ENCODE results near the gene GFRA1. TPM values are rescaled to one million over a fixed set of nuclear protein-coding genes. Genes with fewer than 3 reads are reported as not detected.

Gene GFRA1
- total and polyA plus RNA-seq, 2 of the 4 experiments (the other 2 are of a cell fraction) = 9.1 to 9.3 TPM

DNA sequence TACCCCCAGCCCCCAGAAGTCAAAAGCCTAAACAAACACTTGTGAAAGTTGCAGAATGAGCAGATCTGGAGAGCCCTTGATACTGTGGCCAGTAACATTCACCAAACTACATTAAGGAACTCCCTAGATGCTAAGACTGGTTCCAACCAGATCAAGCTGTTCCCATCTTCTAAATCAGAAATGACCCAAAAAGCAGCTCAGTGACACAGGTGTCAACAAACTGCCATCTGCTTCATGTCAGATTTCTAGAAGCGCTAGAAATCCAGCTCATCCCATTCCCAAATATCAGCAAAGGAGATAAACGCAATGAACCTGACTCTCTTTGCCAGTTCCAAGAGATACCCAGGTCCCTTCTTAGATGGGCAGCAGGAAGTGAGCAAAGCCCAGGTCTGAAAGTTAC, 90.6 kb downstream of the GFRA1 start:
- Histone ChIP-seq H3K4me2 (ENCODE audit: low read depth, low read length) (no peak overlapping the region), H3K4ac (ENCODE audit: low read depth, low read length) (no peak overlapping the region), H2BK5ac (ENCODE audit: low read depth, low read length, poor library complexity, severe bottlenecking) (no peak overlapping the region), H2BK15ac (ENCODE audit: low read depth, low read length) (no peak overlapping the region), H3K27me3 (ENCODE audit: control insufficient read depth, insufficient read depth, low read length) (no peaks in the 10 kb centered on the region), H3K4me1 (ENCODE audit: control insufficient read depth, insufficient read depth, low read length) (no peaks in the 10 kb centered on the region), H2AK9ac (replicated peaks; ENCODE audit: low read depth, low read length, poor library complexity) (no peak overlapping the region), H3K4me3 (ENCODE audit: insufficient read depth, low read depth, low read length) (no peak overlapping the region), H3K36me3 (ENCODE audit: control insufficient read depth, insufficient read depth, low read length) (no peaks in the 10 kb centered on the region), H3K18ac (ENCODE audit: low read depth, low read length) (no peak overlapping the region), H4K20me1 (ENCODE audit: insufficient read depth, low read length) (no peaks in the 10 kb centered on the region), H3K23ac (ENCODE audit: low read depth, low read length) (no peak overlapping the region), H4K91ac (ENCODE audit: insufficient read depth, low read depth, low read length) (no peak overlapping the region), H4K8ac (ENCODE audit: low read depth in 2 of 2, low read length in 2 of 2) (no peak overlapping the region), H3K79me1 (ENCODE audit: low read depth in 1 of 2, low read length in 2 of 2) (no peaks in the 10 kb centered on the region), H2BK120ac (ENCODE audit: low read depth, low read length) (no peak overlapping the region), H3K9me3 (ENCODE audit: control insufficient read depth, insufficient read depth, low read length) (no peaks in the 10 kb centered on the region; the same call in 1 of the 2 replicates), H2AFZ (replicated peaks; ENCODE audit: low read length, poor library complexity) (no peak overlapping the region), H3K27ac (ENCODE audit: insufficient read depth, low read length) (no peak overlapping the region), H3K56ac (ENCODE audit: extremely low read depth, insufficient read depth, low read length) (no peak overlapping the region), H2BK20ac (ENCODE audit: low read depth, low read length) (no peak overlapping the region), H3K9ac (ENCODE audit: low read depth, low read length) (no peak overlapping the region), H2AK5ac (ENCODE audit: low read depth, low read length) (no peak overlapping the region), H4K5ac (ENCODE audit: low read depth, low read length) (no peak overlapping the region), H3K14ac (replicated peaks; ENCODE audit: low read depth, low read length) (no peak overlapping the region), H3K9me1 (ENCODE audit: insufficient read depth, low read length) (no peaks in the 10 kb centered on the region)
- TF ChIP-seq, protein P1, sequence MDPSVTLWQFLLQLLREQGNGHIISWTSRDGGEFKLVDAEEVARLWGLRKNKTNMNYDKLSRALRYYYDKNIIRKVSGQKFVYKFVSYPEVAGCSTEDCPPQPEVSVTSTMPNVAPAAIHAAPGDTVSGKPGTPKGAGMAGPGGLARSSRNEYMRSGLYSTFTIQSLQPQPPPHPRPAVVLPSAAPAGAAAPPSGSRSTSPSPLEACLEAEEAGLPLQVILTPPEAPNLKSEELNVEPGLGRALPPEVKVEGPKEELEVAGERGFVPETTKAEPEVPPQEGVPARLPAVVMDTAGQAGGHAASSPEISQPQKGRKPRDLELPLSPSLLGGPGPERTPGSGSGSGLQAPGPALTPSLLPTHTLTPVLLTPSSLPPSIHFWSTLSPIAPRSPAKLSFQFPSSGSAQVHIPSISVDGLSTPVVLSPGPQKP (IDR thresholded peaks at IDR 0.05; ENCODE audit: borderline replicate concordance, low read depth, low read length) = no peak
- TF ChIP-seq, protein P2, sequence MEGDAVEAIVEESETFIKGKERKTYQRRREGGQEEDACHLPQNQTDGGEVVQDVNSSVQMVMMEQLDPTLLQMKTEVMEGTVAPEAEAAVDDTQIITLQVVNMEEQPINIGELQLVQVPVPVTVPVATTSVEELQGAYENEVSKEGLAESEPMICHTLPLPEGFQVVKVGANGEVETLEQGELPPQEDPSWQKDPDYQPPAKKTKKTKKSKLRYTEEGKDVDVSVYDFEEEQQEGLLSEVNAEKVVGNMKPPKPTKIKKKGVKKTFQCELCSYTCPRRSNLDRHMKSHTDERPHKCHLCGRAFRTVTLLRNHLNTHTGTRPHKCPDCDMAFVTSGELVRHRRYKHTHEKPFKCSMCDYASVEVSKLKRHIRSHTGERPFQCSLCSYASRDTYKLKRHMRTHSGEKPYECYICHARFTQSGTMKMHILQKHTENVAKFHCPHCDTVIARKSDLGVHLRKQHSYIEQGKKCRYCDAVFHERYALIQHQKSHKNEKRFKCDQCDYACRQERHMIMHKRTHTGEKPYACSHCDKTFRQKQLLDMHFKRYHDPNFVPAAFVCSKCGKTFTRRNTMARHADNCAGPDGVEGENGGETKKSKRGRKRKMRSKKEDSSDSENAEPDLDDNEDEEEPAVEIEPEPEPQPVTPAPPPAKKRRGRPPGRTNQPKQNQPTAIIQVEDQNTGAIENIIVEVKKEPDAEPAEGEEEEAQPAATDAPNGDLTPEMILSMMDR (conservative IDR thresholded peaks at IDR 0.05; ENCODE audit: low read depth, low read length) = no peak
- TF ChIP-seq SMC3 (IDR thresholded peaks at IDR 0.05; ENCODE audit: low read depth, low read length) = no peak
- TF ChIP-seq RFX5 (IDR thresholded peaks at IDR 0.05; ENCODE audit: low read depth, low read length) = no peak
- no peak for TF ChIP-seq BHLHE40 (IDR thresholded peaks at IDR 0.05; ENCODE audit: low read depth, low read length)
- no peak for TF ChIP-seq RCOR1 (IDR thresholded peaks at IDR 0.05; ENCODE audit: insufficient replicate concordance, low read length)
- no peak for TF ChIP-seq MAZ (IDR thresholded peaks at IDR 0.05; ENCODE audit: borderline replicate concordance, low read depth, low read length)
- TF ChIP-seq NFE2L2 (IDR thresholded peaks at IDR 0.05; ENCODE audit: low read depth, low read length) = no peak
- no peak for TF ChIP-seq CEBPB (IDR thresholded peaks at IDR 0.05; ENCODE audit: low read depth, low read length)
- TF ChIP-seq, protein P3, sequence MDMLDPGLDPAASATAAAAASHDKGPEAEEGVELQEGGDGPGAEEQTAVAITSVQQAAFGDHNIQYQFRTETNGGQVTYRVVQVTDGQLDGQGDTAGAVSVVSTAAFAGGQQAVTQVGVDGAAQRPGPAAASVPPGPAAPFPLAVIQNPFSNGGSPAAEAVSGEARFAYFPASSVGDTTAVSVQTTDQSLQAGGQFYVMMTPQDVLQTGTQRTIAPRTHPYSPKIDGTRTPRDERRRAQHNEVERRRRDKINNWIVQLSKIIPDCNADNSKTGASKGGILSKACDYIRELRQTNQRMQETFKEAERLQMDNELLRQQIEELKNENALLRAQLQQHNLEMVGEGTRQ (IDR thresholded peaks at IDR 0.05; ENCODE audit: low read depth, low read length) = no peak
- TF ChIP-seq RAD21 (IDR thresholded peaks at IDR 0.05; ENCODE audit: low read length) = no peak
- TF ChIP-seq CHD1 (IDR thresholded peaks at IDR 0.05; ENCODE audit: low read depth, low read length) = no peak
- DNase-seq (no peak), ATAC-seq (ENCODE audit: low read depth) (no peak)
- ChIA-PET CTCF (no interaction called here), POLR2A (ENCODE audit: unreplicated experiment) (no interaction called here)
- dilution Hi-C loops (cut with HindIII; ENCODE audit: low sequenced_read_pairs, unreplicated experiment) = no loop called here
- in situ Hi-C loops (cut with MboI; ENCODE audit: low sequenced_read_pairs) = no loop called here
- no TSS peak for BruUV-seq (replicated peaks)
- intact Hi-C loops (cut with micrococcal nuclease) = loop anchor here (10.0 kb wide), 1 partner anchor 92 kb away; the partner anchor contains the start of gene GFRA1
- 83% methylated on average over 1 of the region's 2 CpGs; no CpG with 5 or more reads in 1 of the 2 experiments for WGBS, 2 experiments (ENCODE audit: extremely low coverage in 2 of 2, insufficient read length in 1 of 2)
